Measurements from ENCODE around the gene CCDC92.

The CCDC92 gene

DNA sequence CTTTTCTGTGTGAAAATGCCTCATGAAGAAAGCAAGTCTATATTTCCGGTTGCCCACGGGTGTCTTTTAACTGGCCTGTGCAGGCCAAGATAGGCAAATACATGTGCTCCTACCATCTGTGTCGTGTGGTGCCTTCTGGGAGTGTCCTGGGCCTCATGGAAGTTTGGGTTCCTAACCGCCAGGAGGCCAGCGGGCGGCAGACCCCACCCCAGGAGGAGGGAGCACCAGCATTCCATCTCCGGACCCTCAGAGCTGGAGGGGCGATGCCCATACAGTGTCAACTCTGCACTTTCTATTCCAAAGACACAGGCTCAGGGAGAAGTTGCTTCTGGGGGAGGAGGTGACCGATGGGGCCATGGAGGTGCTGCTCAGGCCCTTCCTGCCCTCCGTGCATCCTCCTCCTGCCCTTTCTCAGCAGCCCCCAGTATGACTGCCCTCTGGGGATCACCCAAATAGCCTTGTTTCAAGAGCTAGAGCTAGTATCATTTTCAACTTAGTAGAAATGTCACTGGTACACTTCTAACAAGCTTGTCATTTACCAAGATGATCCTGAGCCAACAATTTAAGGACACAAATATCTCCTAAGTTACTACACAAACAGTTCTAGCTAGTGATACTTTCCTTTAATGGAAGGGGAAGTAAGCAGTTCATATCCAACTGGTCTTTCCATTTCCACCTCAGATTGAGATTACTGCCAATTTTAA, 17.8 kb downstream of the CCDC92 start:
- no peaks in the 10 kb centered on the region for H4K20me1 ChIP-seq (ENCODE audit: control insufficient read depth, insufficient read depth, low read depth, low read length)
- no peak overlapping the region for H3K4me3 ChIP-seq (ENCODE audit: low read length)
- H3K27me3 ChIP-seq (ENCODE audit: control insufficient read depth, low read length), result peaks cover 3% of the 10 kb centered on the region; the same call in 1 of the 2 replicates
- TF ChIP-seq EZH2phosphoT487 (IDR thresholded peaks at IDR 0.05; ENCODE audit: borderline replicate concordance, low read length), result no peak
- TF ChIP-seq, protein P1, sequence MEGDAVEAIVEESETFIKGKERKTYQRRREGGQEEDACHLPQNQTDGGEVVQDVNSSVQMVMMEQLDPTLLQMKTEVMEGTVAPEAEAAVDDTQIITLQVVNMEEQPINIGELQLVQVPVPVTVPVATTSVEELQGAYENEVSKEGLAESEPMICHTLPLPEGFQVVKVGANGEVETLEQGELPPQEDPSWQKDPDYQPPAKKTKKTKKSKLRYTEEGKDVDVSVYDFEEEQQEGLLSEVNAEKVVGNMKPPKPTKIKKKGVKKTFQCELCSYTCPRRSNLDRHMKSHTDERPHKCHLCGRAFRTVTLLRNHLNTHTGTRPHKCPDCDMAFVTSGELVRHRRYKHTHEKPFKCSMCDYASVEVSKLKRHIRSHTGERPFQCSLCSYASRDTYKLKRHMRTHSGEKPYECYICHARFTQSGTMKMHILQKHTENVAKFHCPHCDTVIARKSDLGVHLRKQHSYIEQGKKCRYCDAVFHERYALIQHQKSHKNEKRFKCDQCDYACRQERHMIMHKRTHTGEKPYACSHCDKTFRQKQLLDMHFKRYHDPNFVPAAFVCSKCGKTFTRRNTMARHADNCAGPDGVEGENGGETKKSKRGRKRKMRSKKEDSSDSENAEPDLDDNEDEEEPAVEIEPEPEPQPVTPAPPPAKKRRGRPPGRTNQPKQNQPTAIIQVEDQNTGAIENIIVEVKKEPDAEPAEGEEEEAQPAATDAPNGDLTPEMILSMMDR (IDR thresholded peaks at IDR 0.05; ENCODE audit: low read depth, low read length, poor library complexity, severe bottlenecking), result no peak
- no peaks in the 10 kb centered on the region for H3F3A ChIP-seq (ENCODE audit: control insufficient read depth, insufficient read depth)
- H3K79me2 ChIP-seq (ENCODE audit: control insufficient read depth, low read length), result no peaks in the 10 kb centered on the region
- H3K9me2 ChIP-seq (replicated peaks; ENCODE audit: control insufficient read depth, low read length), result no peaks in the 10 kb centered on the region
- no peaks in the 10 kb centered on the region for H3K9me3 ChIP-seq (ENCODE audit: control insufficient read depth, insufficient read depth, low read length)
- no peak overlapping the region for H3K4me2 ChIP-seq (ENCODE audit: low read length)
- H3K36me3 ChIP-seq (ENCODE audit: control insufficient read depth, low read length), result no peaks in the 10 kb centered on the region
- H3K4me1 ChIP-seq (ENCODE audit: control insufficient read depth, low read length), result no peaks in the 10 kb centered on the region
- H3K27ac ChIP-seq (ENCODE audit: low read depth, low read length), result no peak overlapping the region

DNA sequence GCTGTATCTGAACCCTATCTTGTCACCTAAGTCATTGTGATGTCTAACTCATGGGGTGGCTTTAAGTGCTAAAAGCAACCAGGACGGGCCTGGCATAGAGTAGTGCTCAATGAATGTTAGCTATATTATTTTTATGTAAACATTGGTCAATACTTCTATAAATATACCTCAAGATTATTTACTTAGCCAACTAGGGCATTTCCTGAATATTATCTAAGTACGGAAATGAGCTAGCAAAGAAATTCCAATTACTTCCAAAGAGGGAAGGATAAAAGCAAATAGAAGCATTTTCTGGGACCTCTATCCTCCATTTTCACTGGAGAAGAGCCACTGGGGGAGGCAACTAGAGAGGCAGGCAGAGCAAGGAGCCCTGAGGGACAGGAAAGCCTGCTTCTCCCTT, 20.6 kb downstream of the CCDC92 start:
- H3K36me3 ChIP-seq (ENCODE audit: control insufficient read depth, low read length), result no peaks in the 10 kb centered on the region
- H3K4me3 ChIP-seq (ENCODE audit: low read length), result no peak overlapping the region
- no peaks in the 10 kb centered on the region for H4K20me1 ChIP-seq (ENCODE audit: control insufficient read depth, insufficient read depth, low read depth, low read length)
- H3K27ac ChIP-seq (ENCODE audit: low read depth, low read length), result no peak overlapping the region
- no peak overlapping the region for H3K4me2 ChIP-seq (ENCODE audit: low read length)
- H3F3A ChIP-seq (ENCODE audit: control insufficient read depth, insufficient read depth), result no peaks in the 10 kb centered on the region
- H3K27me3 ChIP-seq (ENCODE audit: control insufficient read depth, low read length), result peaks cover 3% of the 10 kb centered on the region; the same call in 1 of the 2 replicates
- H3K9me2 ChIP-seq (replicated peaks; ENCODE audit: control insufficient read depth, low read length), result no peaks in the 10 kb centered on the region
- no peaks in the 10 kb centered on the region for H3K79me2 ChIP-seq (ENCODE audit: control insufficient read depth, low read length)
- no peaks in the 10 kb centered on the region for H3K9me3 ChIP-seq (ENCODE audit: control insufficient read depth, insufficient read depth, low read length)
- no peaks in the 10 kb centered on the region for H3K4me1 ChIP-seq (ENCODE audit: control insufficient read depth, low read length)
- no peak for TF ChIP-seq EZH2phosphoT487 (IDR thresholded peaks at IDR 0.05; ENCODE audit: borderline replicate concordance, low read length)
- TF ChIP-seq, protein P1 (IDR thresholded peaks at IDR 0.05; ENCODE audit: low read depth, low read length, poor library complexity, severe bottlenecking), result no peak

DNA sequence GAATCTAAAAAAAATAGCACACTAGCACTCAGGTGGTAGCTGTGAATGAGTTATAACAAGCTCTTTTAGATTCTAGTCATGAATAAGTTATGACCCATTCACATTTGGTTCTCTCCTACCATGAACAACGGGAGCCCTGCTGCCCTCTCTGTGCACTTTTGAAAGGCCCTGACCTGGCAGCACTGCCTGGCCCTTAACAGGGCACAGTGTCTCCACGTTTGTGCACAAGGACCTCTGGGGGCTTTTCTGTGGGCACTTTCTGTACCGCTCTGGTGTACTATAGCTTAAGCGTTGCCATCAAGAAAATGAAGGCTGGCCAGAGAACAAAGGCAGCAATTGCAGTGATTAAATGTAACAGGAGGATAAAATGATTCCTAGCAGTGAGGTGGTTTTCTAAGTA, 21.2 kb downstream of the CCDC92 start:
- Histone ChIP-seq H3K4me3 (ENCODE audit: low read length) (no peak overlapping the region), H3K9me3 (ENCODE audit: control insufficient read depth, insufficient read depth, low read length) (no peaks in the 10 kb centered on the region), H3K36me3 (ENCODE audit: control insufficient read depth, low read length) (no peaks in the 10 kb centered on the region), H3K27me3 (ENCODE audit: control insufficient read depth, low read length) (peaks cover 3% of the 10 kb centered on the region; the same call in 1 of the 2 replicates), H3K4me2 (ENCODE audit: low read length) (no peak overlapping the region), H3K27ac (ENCODE audit: low read depth, low read length) (no peak overlapping the region), H4K20me1 (ENCODE audit: control insufficient read depth, insufficient read depth, low read depth, low read length) (no peaks in the 10 kb centered on the region), H3K4me1 (ENCODE audit: control insufficient read depth, low read length) (no peaks in the 10 kb centered on the region), H3K79me2 (ENCODE audit: control insufficient read depth, low read length) (no peaks in the 10 kb centered on the region), H3K9me2 (replicated peaks; ENCODE audit: control insufficient read depth, low read length) (no peaks in the 10 kb centered on the region), H3F3A (ENCODE audit: control insufficient read depth, insufficient read depth) (no peaks in the 10 kb centered on the region)
- TF ChIP-seq EZH2phosphoT487 (IDR thresholded peaks at IDR 0.05; ENCODE audit: borderline replicate concordance, low read length), result no peak
- TF ChIP-seq, protein P1 (IDR thresholded peaks at IDR 0.05; ENCODE audit: low read depth, low read length, poor library complexity, severe bottlenecking), result no peak
